ENCODE measurements around the gene IFFO2. TPM values are rescaled to one million over a fixed set of nuclear protein-coding genes. Genes with fewer than 3 reads are reported as not detected.

Gene IFFO2
- total and polyA plus RNA-seq, 2 donors (not counting 1 experiment from before 2014, with no cell fraction given): 16.8 to 19.2 TPM

GRCh38 chr1:18879791-18880309 lies 76.6 kb downstream of the IFFO2 start:
- intact Hi-C loops (cut with micrococcal nuclease): no loop called here

More at GRCh38 chr1:18879791-18880309, 76.6 kb downstream of the IFFO2 start:
- ATAC-seq (ENCODE audit: low read depth) (no peak), DNase-seq (no peak)
- no peak overlapping the region for H2AFZ ChIP-seq (ENCODE audit: insufficient read depth, low read depth, low read length, poor library complexity, severe bottlenecking)
- ChIA-PET CTCF (no interaction called here), POLR2A (no interaction called here)
- no peak overlapping the region for H3K9ac ChIP-seq (ENCODE audit: low read length)
- no peaks in the 10 kb centered on the region for H3K79me2 ChIP-seq (ENCODE audit: control insufficient read depth, insufficient read depth, low read length)
- H3K4me3 Mint-ChIP-seq: no peak overlapping the region
- no peaks in the 10 kb centered on the region for H3K27me3 ChIP-seq (replicated peaks in 1 of 4; ENCODE audit: control extremely low read depth in 1 of 4, control insufficient read depth in 3 of 4, insufficient read depth in 4 of 4, low read length in 3 of 4)
- no peaks in the 10 kb centered on the region for H3K9me3 ChIP-seq (ENCODE audit: control extremely low read depth in 1 of 3, control insufficient read depth in 2 of 3, insufficient read depth in 1 of 3, low read length in 2 of 3)
- TF ChIP-seq EZH2 (IDR thresholded peaks at IDR 0.05; ENCODE audit: borderline replicate concordance, insufficient read depth, low read depth, low read length, poor library complexity, severe bottlenecking) (no peak), CTCF (IDR thresholded peaks at IDR 0.05) (no peak)
- WGBS (ENCODE audit: insufficient coverage): 89% methylated on average over 16 of the region's 21 CpGs
- H3K9me3 Mint-ChIP-seq (ENCODE audit: insufficient read depth): no peaks in the 10 kb centered on the region
- H3K4me3 ChIP-seq (ENCODE audit: control extremely low read depth in 1 of 5, extremely low read depth in 1 of 5, insufficient read depth in 1 of 5, low read depth in 2 of 5, low read length in 4 of 5): no peak overlapping the region
- no peaks in the 10 kb centered on the region for H3K36me3 ChIP-seq (replicated peaks in 1 of 2; ENCODE audit: control extremely low read depth in 1 of 2, control insufficient read depth in 1 of 2, extremely low read depth in 1 of 2, insufficient read depth in 2 of 2, low read length in 1 of 2)
- H3K4me2 ChIP-seq (replicated peaks; ENCODE audit: low read depth, low read length, poor library complexity, severe bottlenecking): no peak overlapping the region
- H3K4me1 Mint-ChIP-seq: no peaks in the 10 kb centered on the region
- no peak overlapping the region for H3K27ac ChIP-seq (ENCODE audit: low read length in 2 of 2)
- no peaks in the 10 kb centered on the region for H3K27me3 Mint-ChIP-seq
- no peaks in the 10 kb centered on the region for H3K4me1 ChIP-seq (ENCODE audit: control insufficient read depth in 2 of 2, insufficient read depth in 2 of 2, low read length in 2 of 2)
- no peaks in the 10 kb centered on the region for H4K20me1 ChIP-seq (ENCODE audit: control insufficient read depth, insufficient read depth, low read length, poor library complexity, severe bottlenecking)
- no peak overlapping the region for H3K27ac Mint-ChIP-seq
